Hepatocyte (in vitro differentiated cells): Measurements from ENCODE around the gene HDX.

ENCODE experiments used
- EZH2 ChIP-seq: fragments of 200-600 bp; sonication (generic); IDR thresholded peaks from 2 replicates; pipeline ENCODE4 v1.6.1; 2016; ENCODE audit warnings: antibody characterized with exemption, mild to moderate bottlenecking, borderline replicate concordance
- TF ChIP-seq, protein P1 (sequence below): fragments of 200-600 bp; sonication (generic); IDR thresholded peaks from 2 replicates; pipeline ENCODE4 v1.5.1; 2016; ENCODE audit warnings: antibody characterized with exemption, mild to moderate bottlenecking; ENCODE audit not compliant: poor library complexity

- TF ChIP-seq, protein P1, sequence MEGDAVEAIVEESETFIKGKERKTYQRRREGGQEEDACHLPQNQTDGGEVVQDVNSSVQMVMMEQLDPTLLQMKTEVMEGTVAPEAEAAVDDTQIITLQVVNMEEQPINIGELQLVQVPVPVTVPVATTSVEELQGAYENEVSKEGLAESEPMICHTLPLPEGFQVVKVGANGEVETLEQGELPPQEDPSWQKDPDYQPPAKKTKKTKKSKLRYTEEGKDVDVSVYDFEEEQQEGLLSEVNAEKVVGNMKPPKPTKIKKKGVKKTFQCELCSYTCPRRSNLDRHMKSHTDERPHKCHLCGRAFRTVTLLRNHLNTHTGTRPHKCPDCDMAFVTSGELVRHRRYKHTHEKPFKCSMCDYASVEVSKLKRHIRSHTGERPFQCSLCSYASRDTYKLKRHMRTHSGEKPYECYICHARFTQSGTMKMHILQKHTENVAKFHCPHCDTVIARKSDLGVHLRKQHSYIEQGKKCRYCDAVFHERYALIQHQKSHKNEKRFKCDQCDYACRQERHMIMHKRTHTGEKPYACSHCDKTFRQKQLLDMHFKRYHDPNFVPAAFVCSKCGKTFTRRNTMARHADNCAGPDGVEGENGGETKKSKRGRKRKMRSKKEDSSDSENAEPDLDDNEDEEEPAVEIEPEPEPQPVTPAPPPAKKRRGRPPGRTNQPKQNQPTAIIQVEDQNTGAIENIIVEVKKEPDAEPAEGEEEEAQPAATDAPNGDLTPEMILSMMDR = no peak
- TF ChIP-seq EZH2 = no peak
These were observed 145.0 kb downstream of the HDX start for GRCh38 chrX:84357296-84357695.
